ENCODE results near the gene PARM1.

The PARM1 gene

GRCh38 chr4:75054078-75054477 is 121.2 kb downstream of the PARM1 start:
- Histone ChIP-seq H2BK12ac (ENCODE audit: low read length) (no peak overlapping the region), H3K18ac (ENCODE audit: low read length) (no peak overlapping the region), H3K27ac (ENCODE audit: low read depth, low read length) (no peak overlapping the region), H4K91ac (ENCODE audit: low read depth, low read length) (no peak overlapping the region), H4K8ac (ENCODE audit: low read depth, low read length) (no peak overlapping the region), H3K4ac (ENCODE audit: low read depth, low read length) (no peak overlapping the region), H3K4me1 (ENCODE audit: control insufficient read depth in 1 of 2, insufficient read depth in 2 of 2, low read length in 2 of 2) (no peaks in the 10 kb centered on the region), H3K14ac (ENCODE audit: low read length) (no peak overlapping the region), H2AFZ (ENCODE audit: insufficient read depth, low read length, poor library complexity) (no peak overlapping the region), H3K36me3 (ENCODE audit: control insufficient read depth in 1 of 2, insufficient read depth in 2 of 2, low read length in 2 of 2) (no peaks in the 10 kb centered on the region), H3K9ac (ENCODE audit: low read length) (no peak overlapping the region), H2BK5ac (ENCODE audit: low read depth, low read length, poor library complexity) (no peak overlapping the region), H2AK5ac (ENCODE audit: low read length) (no peak overlapping the region), H3K4me3 (ENCODE audit: low read depth, low read length) (no peak overlapping the region), H3K23ac (ENCODE audit: low read length) (no peak overlapping the region), H3K27me3 (ENCODE audit: insufficient read depth, low read length) (no peaks in the 10 kb centered on the region), H4K12ac (ENCODE audit: low read depth, low read length) (no peak overlapping the region), H3K79me1 (ENCODE audit: low read length) (no peaks in the 10 kb centered on the region), H2BK120ac (ENCODE audit: insufficient read depth, low read length, poor library complexity) (no peak overlapping the region), H3K4me2 (ENCODE audit: low read length) (no peak overlapping the region), H3K79me2 (ENCODE audit: control insufficient read depth, insufficient read depth, low read length, poor library complexity) (no peaks in the 10 kb centered on the region), H3K9me3 (ENCODE audit: insufficient read depth, low read depth, low read length) (no peaks in the 10 kb centered on the region)
- WGBS (ENCODE audit: extremely low coverage, insufficient coverage, insufficient read length): no CpG with 5 or more reads among the region's 3 CpGs
- no peak for DNase-seq

- Histone ChIP-seq H3K36me3 (ENCODE audit: control insufficient read depth in 1 of 2, insufficient read depth in 2 of 2, low read length in 2 of 2) (no peaks in the 10 kb centered on the region), H3K4ac (ENCODE audit: low read depth, low read length) (no peak overlapping the region), H3K9ac (ENCODE audit: low read length) (no peak overlapping the region), H4K12ac (ENCODE audit: low read depth, low read length) (no peak overlapping the region), H2AFZ (ENCODE audit: insufficient read depth, low read length, poor library complexity) (no peak overlapping the region), H3K9me3 (ENCODE audit: insufficient read depth, low read depth, low read length) (no peaks in the 10 kb centered on the region), H4K91ac (ENCODE audit: low read depth, low read length) (no peak overlapping the region), H2AK5ac (ENCODE audit: low read length) (no peak overlapping the region), H2BK12ac (ENCODE audit: low read length) (no peak overlapping the region), H3K27ac (ENCODE audit: low read depth, low read length) (no peak overlapping the region), H2BK5ac (ENCODE audit: low read depth, low read length, poor library complexity) (no peak overlapping the region), H4K8ac (ENCODE audit: low read depth, low read length) (no peak overlapping the region), H3K23ac (ENCODE audit: low read length) (no peak overlapping the region), H3K4me3 (ENCODE audit: low read depth, low read length) (no peak overlapping the region), H3K27me3 (ENCODE audit: insufficient read depth, low read length) (no peaks in the 10 kb centered on the region), H3K79me2 (ENCODE audit: control insufficient read depth, insufficient read depth, low read length, poor library complexity) (no peaks in the 10 kb centered on the region), H3K79me1 (ENCODE audit: low read length) (no peaks in the 10 kb centered on the region), H2BK120ac (ENCODE audit: insufficient read depth, low read length, poor library complexity) (no peak overlapping the region), H3K4me2 (ENCODE audit: low read length) (no peak overlapping the region), H3K14ac (ENCODE audit: low read length) (no peak overlapping the region), H3K4me1 (ENCODE audit: control insufficient read depth in 1 of 2, insufficient read depth in 2 of 2, low read length in 2 of 2) (no peaks in the 10 kb centered on the region), H3K18ac (ENCODE audit: low read length) (no peak overlapping the region)
- DNase-seq: no peak
- WGBS (ENCODE audit: extremely low coverage, insufficient coverage, insufficient read length): no CpG with 5 or more reads among the region's 4 CpGs
Observed at GRCh38 chr4:75056277-75056676, 123.4 kb downstream of the PARM1 start.

- Histone ChIP-seq H2AK5ac (ENCODE audit: low read length) (no peak overlapping the region), H3K4me1 (ENCODE audit: control insufficient read depth in 1 of 2, insufficient read depth in 2 of 2, low read length in 2 of 2) (no peaks in the 10 kb centered on the region), H3K14ac (ENCODE audit: low read length) (no peak overlapping the region), H4K8ac (ENCODE audit: low read depth, low read length) (no peak overlapping the region), H3K9ac (ENCODE audit: low read length) (no peak overlapping the region), H3K79me2 (ENCODE audit: control insufficient read depth, insufficient read depth, low read length, poor library complexity) (no peaks in the 10 kb centered on the region), H2BK12ac (ENCODE audit: low read length) (no peak overlapping the region), H4K91ac (ENCODE audit: low read depth, low read length) (no peak overlapping the region), H3K4me3 (ENCODE audit: low read depth, low read length) (no peak overlapping the region), H2AFZ (ENCODE audit: insufficient read depth, low read length, poor library complexity) (no peak overlapping the region), H3K4me2 (ENCODE audit: low read length) (no peak overlapping the region), H4K12ac (ENCODE audit: low read depth, low read length) (no peak overlapping the region), H3K27ac (ENCODE audit: low read depth, low read length) (no peak overlapping the region), H2BK120ac (ENCODE audit: insufficient read depth, low read length, poor library complexity) (no peak overlapping the region), H3K18ac (ENCODE audit: low read length) (no peak overlapping the region), H3K9me3 (ENCODE audit: insufficient read depth, low read depth, low read length) (no peaks in the 10 kb centered on the region), H3K79me1 (ENCODE audit: low read length) (no peaks in the 10 kb centered on the region), H3K4ac (ENCODE audit: low read depth, low read length) (no peak overlapping the region), H2BK5ac (ENCODE audit: low read depth, low read length, poor library complexity) (no peak overlapping the region), H3K36me3 (ENCODE audit: control insufficient read depth in 1 of 2, insufficient read depth in 2 of 2, low read length in 2 of 2) (no peaks in the 10 kb centered on the region), H3K23ac (ENCODE audit: low read length) (peak overlapping the region; percentile 45), H3K27me3 (ENCODE audit: insufficient read depth, low read length) (no peaks in the 10 kb centered on the region)
- WGBS (ENCODE audit: extremely low coverage, insufficient coverage, insufficient read length): no CpG with 5 or more reads among the region's 15 CpGs
- DNase-seq: no peak
Observed at GRCh38 chr4:75057369-75057768, 124.5 kb downstream of the PARM1 start.

GRCh38 chr4:75058486-75058885 is 125.6 kb downstream of the PARM1 start:
- Histone ChIP-seq H4K91ac (ENCODE audit: low read depth, low read length) (no peak overlapping the region), H3K79me1 (ENCODE audit: low read length) (no peaks in the 10 kb centered on the region), H2BK12ac (ENCODE audit: low read length) (no peak overlapping the region), H3K23ac (ENCODE audit: low read length) (no peak overlapping the region), H2BK5ac (ENCODE audit: low read depth, low read length, poor library complexity) (no peak overlapping the region), H3K4me1 (ENCODE audit: control insufficient read depth in 1 of 2, insufficient read depth in 2 of 2, low read length in 2 of 2) (no peaks in the 10 kb centered on the region), H4K8ac (ENCODE audit: low read depth, low read length) (no peak overlapping the region), H3K36me3 (ENCODE audit: control insufficient read depth in 1 of 2, insufficient read depth in 2 of 2, low read length in 2 of 2) (no peaks in the 10 kb centered on the region), H3K27me3 (ENCODE audit: insufficient read depth, low read length) (no peaks in the 10 kb centered on the region), H3K79me2 (ENCODE audit: control insufficient read depth, insufficient read depth, low read length, poor library complexity) (no peaks in the 10 kb centered on the region), H4K12ac (ENCODE audit: low read depth, low read length) (no peak overlapping the region), H3K9ac (ENCODE audit: low read length) (no peak overlapping the region), H3K4me2 (ENCODE audit: low read length) (no peak overlapping the region), H3K4ac (ENCODE audit: low read depth, low read length) (no peak overlapping the region), H3K14ac (ENCODE audit: low read length) (no peak overlapping the region), H2AFZ (ENCODE audit: insufficient read depth, low read length, poor library complexity) (no peak overlapping the region), H2AK5ac (ENCODE audit: low read length) (no peak overlapping the region), H2BK120ac (ENCODE audit: insufficient read depth, low read length, poor library complexity) (no peak overlapping the region), H3K18ac (ENCODE audit: low read length) (no peak overlapping the region), H3K4me3 (ENCODE audit: low read depth, low read length) (no peak overlapping the region), H3K9me3 (ENCODE audit: insufficient read depth, low read depth, low read length) (no peaks in the 10 kb centered on the region), H3K27ac (ENCODE audit: low read depth, low read length) (no peak overlapping the region)
- WGBS (ENCODE audit: extremely low coverage, insufficient coverage, insufficient read length): no CpG with 5 or more reads among the region's 10 CpGs
- DNase-seq: peak in 1 of 2 donors; percentile 30
